Measurements from ENCODE around the gene FAXDC2.

The FAXDC2 gene

GRCh38 chr5:154857530-154858296 is 7.3 kb upstream of the FAXDC2 start:
- no peaks in the 10 kb centered on the region for H3K9me3 ChIP-seq (ENCODE audit: severe bottlenecking)
- no peaks in the 10 kb centered on the region for H3K27me3 ChIP-seq (ENCODE audit: insufficient read depth, low read depth, severe bottlenecking)
- H3K36me3 ChIP-seq, result peaks cover 6% of the 10 kb centered on the region; the same call in 1 of the 2 replicates
- peak overlapping the region; percentile 95 for H3K27ac ChIP-seq
- peak; percentile 95 for DNase-seq
- no peak for TF ChIP-seq CTCF (IDR thresholded peaks at IDR 0.05; ENCODE audit: low read depth, low read length)
- H3K4me3 ChIP-seq (ENCODE audit: low read depth, low read length), result peak overlapping the region; percentile 91

- no peaks in the 10 kb centered on the region for H3K36me3 ChIP-seq
- TF ChIP-seq CTCF (IDR thresholded peaks at IDR 0.05; ENCODE audit: low read depth, low read length), result no peak
- H3K27me3 ChIP-seq (ENCODE audit: insufficient read depth, low read depth, severe bottlenecking), result no peaks in the 10 kb centered on the region
- no peak overlapping the region for H3K4me3 ChIP-seq (ENCODE audit: low read depth, low read length)
- H3K9me3 ChIP-seq (ENCODE audit: severe bottlenecking), result no peaks in the 10 kb centered on the region
- DNase-seq, result no peak
- H3K27ac ChIP-seq, result no peak overlapping the region
These were observed 948 bp upstream of the FAXDC2 start for GRCh38 chr5:154851351-154851750.

- no peaks in the 10 kb centered on the region for H3K9me3 ChIP-seq (ENCODE audit: severe bottlenecking)
- H3K27me3 ChIP-seq (ENCODE audit: insufficient read depth, low read depth, severe bottlenecking), result no peaks in the 10 kb centered on the region
- no peak overlapping the region for H3K4me3 ChIP-seq (ENCODE audit: low read depth, low read length)
- no peak for DNase-seq
- TF ChIP-seq CTCF (IDR thresholded peaks at IDR 0.05; ENCODE audit: low read depth, low read length), result no peak
- no peak overlapping the region for H3K27ac ChIP-seq
- H3K36me3 ChIP-seq, result no peaks in the 10 kb centered on the region
These were observed 607 bp downstream of the FAXDC2 start for GRCh38 chr5:154849791-154850201.

GRCh38 chr5:154849264-154849785 is 1.1 kb downstream of the FAXDC2 start:
- no peak for TF ChIP-seq CTCF (IDR thresholded peaks at IDR 0.05; ENCODE audit: low read depth, low read length)
- Histone ChIP-seq H3K27me3 (ENCODE audit: insufficient read depth, low read depth, severe bottlenecking) (no peaks in the 10 kb centered on the region), H3K36me3 (no peaks in the 10 kb centered on the region), H3K27ac (no peak overlapping the region), H3K4me3 (ENCODE audit: low read depth, low read length) (no peak overlapping the region), H3K9me3 (ENCODE audit: severe bottlenecking) (no peaks in the 10 kb centered on the region)
- DNase-seq, result no peak

GRCh38 chr5:154844809-154845208 is 5.6 kb downstream of the FAXDC2 start:
- no peaks in the 10 kb centered on the region for H3K9me3 ChIP-seq (ENCODE audit: severe bottlenecking)
- no peaks in the 10 kb centered on the region for H3K27me3 ChIP-seq (ENCODE audit: insufficient read depth, low read depth, severe bottlenecking)
- H3K36me3 ChIP-seq, result no peaks in the 10 kb centered on the region
- no peak overlapping the region for H3K4me3 ChIP-seq (ENCODE audit: low read depth, low read length)
- TF ChIP-seq CTCF (IDR thresholded peaks at IDR 0.05; ENCODE audit: low read depth, low read length), result no peak
- DNase-seq, result no peak
- no peak overlapping the region for H3K27ac ChIP-seq

Measured in WERI-Rb-1 (cell line).